GM19099 (cell line): Measurements from ENCODE around the gene CCNJL.

Experiments used
- POLR2A ChIP-seq: IDR thresholded peaks from 3 replicates; pipeline ENCODE4 v1.6.1; 2011; ENCODE audit warnings: low read depth; ENCODE audit not compliant: insufficient read length; ENCODE audit errors: extremely low read depth

The CCNJL gene

GRCh38 chr5:160312134-160312959 lies at the start of gene CCNJL:
Gene CCNJL, minus strand, starts transcription at chr5:160312564. Its CDS starts 641 bp downstream, at chr5:160311923.
- TF ChIP-seq POLR2A = no peak

GRCh38 chr5:160361624-160362228 lies 49.4 kb upstream of the CCNJL start:
- no peak for TF ChIP-seq POLR2A

- TF ChIP-seq POLR2A = no peak
Measured at GRCh38 chr5:160360310-160360709, 47.9 kb upstream of the CCNJL start.

- TF ChIP-seq POLR2A = no peak
Measured at GRCh38 chr5:160359816-160360215, 47.5 kb upstream of the CCNJL start.

- no peak for TF ChIP-seq POLR2A
Measured at GRCh38 chr5:160359242-160359641, 46.9 kb upstream of the CCNJL start.

GRCh38 chr5:160357861-160358411 lies 45.6 kb upstream of the CCNJL start:
- no peak for TF ChIP-seq POLR2A

GRCh38 chr5:160357394-160357793 lies 45.0 kb upstream of the CCNJL start:
- no peak for TF ChIP-seq POLR2A

- no peak for TF ChIP-seq POLR2A
Measured at GRCh38 chr5:160356550-160357347, 44.4 kb upstream of the CCNJL start.

- no peak for TF ChIP-seq POLR2A
Measured at GRCh38 chr5:160354666-160355065, 42.3 kb upstream of the CCNJL start.

- TF ChIP-seq POLR2A = no peak
Measured at GRCh38 chr5:160353379-160353778, 41.0 kb upstream of the CCNJL start.

- no peak for TF ChIP-seq POLR2A
Measured at GRCh38 chr5:160352308-160352707, 39.9 kb upstream of the CCNJL start.

GRCh38 chr5:160349935-160350303 lies 37.6 kb upstream of the CCNJL start:
- no peak for TF ChIP-seq POLR2A

- no peak for TF ChIP-seq POLR2A
Measured at GRCh38 chr5:160349249-160349934, 37.0 kb upstream of the CCNJL start.

GRCh38 chr5:160348080-160348479 lies 35.7 kb upstream of the CCNJL start:
- TF ChIP-seq POLR2A = no peak

- no peak for TF ChIP-seq POLR2A
Measured at GRCh38 chr5:160347448-160347847, 35.1 kb upstream of the CCNJL start.

GRCh38 chr5:160342413-160342941 lies 30.1 kb upstream of the CCNJL start:
- no peak for TF ChIP-seq POLR2A
